Panc1 (cell line): Measurements from ENCODE around the gene ADGRV1.

Experiments
- SIN3A ChIP-seq: IDR thresholded peaks from 2 replicates; pipeline ENCODE4 v1.6.1; 2012; ENCODE audit warnings: low read depth, mild to moderate bottlenecking, low read length, moderate library complexity, borderline replicate concordance; ENCODE audit not compliant: insufficient read depth
- TF ChIP-seq, protein P1 (sequence below): fragments of 450-650 bp; IDR thresholded peaks from 2 replicates; pipeline ENCODE4 v1.5.1; 2017; ENCODE audit warnings: mild to moderate bottlenecking
- TF ChIP-seq, protein P2 (sequence below), 2 experiments: IDR thresholded peaks; 2 replicates each; pipeline ENCODE4 v1.6.1; 2011 to 2012; ENCODE audit warnings: low read depth in 2 of 2, control low read depth in 1 of 2, low read length in 1 of 2, mild to moderate bottlenecking in 1 of 2, moderate library complexity in 1 of 2; ENCODE audit not compliant: insufficient read depth in 1 of 2

DNA sequence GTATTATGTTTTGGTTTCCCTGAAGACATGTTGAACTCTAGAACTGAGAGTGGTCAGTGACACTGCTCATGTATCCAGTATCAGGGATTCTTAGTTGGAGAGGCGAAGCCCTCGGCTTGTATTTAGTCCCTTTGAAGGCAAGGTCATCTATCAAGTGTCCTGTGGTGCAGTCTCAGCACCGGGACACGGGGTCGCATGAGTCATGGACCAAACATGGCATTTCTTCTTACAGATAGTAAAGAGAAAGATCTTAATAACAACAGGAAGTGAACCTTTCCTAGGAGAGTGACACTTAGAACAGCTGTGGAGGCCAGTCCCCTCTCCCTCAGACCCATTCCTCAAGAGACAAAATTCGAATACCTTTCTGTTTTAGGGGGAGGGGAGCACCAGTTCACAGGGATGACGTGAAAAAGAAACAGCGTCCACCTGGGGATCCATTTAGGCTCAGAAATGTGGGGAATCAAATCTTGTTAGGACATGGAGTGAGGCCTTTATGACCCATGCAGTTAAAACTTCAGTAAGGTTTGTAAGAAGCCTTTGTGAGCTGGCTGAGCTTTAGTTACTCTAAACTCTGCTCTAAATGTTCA is 86.5 kb downstream of the ADGRV1 start:
- TF ChIP-seq, protein P1, sequence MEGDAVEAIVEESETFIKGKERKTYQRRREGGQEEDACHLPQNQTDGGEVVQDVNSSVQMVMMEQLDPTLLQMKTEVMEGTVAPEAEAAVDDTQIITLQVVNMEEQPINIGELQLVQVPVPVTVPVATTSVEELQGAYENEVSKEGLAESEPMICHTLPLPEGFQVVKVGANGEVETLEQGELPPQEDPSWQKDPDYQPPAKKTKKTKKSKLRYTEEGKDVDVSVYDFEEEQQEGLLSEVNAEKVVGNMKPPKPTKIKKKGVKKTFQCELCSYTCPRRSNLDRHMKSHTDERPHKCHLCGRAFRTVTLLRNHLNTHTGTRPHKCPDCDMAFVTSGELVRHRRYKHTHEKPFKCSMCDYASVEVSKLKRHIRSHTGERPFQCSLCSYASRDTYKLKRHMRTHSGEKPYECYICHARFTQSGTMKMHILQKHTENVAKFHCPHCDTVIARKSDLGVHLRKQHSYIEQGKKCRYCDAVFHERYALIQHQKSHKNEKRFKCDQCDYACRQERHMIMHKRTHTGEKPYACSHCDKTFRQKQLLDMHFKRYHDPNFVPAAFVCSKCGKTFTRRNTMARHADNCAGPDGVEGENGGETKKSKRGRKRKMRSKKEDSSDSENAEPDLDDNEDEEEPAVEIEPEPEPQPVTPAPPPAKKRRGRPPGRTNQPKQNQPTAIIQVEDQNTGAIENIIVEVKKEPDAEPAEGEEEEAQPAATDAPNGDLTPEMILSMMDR = no peak
- TF ChIP-seq, protein P2, sequence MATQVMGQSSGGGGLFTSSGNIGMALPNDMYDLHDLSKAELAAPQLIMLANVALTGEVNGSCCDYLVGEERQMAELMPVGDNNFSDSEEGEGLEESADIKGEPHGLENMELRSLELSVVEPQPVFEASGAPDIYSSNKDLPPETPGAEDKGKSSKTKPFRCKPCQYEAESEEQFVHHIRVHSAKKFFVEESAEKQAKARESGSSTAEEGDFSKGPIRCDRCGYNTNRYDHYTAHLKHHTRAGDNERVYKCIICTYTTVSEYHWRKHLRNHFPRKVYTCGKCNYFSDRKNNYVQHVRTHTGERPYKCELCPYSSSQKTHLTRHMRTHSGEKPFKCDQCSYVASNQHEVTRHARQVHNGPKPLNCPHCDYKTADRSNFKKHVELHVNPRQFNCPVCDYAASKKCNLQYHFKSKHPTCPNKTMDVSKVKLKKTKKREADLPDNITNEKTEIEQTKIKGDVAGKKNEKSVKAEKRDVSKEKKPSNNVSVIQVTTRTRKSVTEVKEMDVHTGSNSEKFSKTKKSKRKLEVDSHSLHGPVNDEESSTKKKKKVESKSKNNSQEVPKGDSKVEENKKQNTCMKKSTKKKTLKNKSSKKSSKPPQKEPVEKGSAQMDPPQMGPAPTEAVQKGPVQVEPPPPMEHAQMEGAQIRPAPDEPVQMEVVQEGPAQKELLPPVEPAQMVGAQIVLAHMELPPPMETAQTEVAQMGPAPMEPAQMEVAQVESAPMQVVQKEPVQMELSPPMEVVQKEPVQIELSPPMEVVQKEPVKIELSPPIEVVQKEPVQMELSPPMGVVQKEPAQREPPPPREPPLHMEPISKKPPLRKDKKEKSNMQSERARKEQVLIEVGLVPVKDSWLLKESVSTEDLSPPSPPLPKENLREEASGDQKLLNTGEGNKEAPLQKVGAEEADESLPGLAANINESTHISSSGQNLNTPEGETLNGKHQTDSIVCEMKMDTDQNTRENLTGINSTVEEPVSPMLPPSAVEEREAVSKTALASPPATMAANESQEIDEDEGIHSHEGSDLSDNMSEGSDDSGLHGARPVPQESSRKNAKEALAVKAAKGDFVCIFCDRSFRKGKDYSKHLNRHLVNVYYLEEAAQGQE (IDR thresholded peaks at IDR 0.05; ENCODE audit: insufficient read depth in 1 of 2, low read depth in 2 of 2, low read length in 1 of 2) = no peak
- TF ChIP-seq SIN3A = no peak
